B cell (primary cell): ENCODE measurements around the gene ATL1.

Source experiments
- EZH2 ChIP-seq: IDR thresholded peaks from 2 replicates; pipeline ENCODE4 v1.6.1; 2012; ENCODE audit warnings: borderline replicate concordance, low read depth, mild to moderate bottlenecking, moderate library complexity, low read length; ENCODE audit not compliant: insufficient read depth, poor library complexity, severe bottlenecking
- TF ChIP-seq, protein P1 (sequence below): fragments of 200-600 bp; IDR thresholded peaks from one replicate; pipeline ENCODE4 v1.8.0; 2022; ENCODE audit warnings: antibody characterized with exemption, mild to moderate bottlenecking

DNA sequence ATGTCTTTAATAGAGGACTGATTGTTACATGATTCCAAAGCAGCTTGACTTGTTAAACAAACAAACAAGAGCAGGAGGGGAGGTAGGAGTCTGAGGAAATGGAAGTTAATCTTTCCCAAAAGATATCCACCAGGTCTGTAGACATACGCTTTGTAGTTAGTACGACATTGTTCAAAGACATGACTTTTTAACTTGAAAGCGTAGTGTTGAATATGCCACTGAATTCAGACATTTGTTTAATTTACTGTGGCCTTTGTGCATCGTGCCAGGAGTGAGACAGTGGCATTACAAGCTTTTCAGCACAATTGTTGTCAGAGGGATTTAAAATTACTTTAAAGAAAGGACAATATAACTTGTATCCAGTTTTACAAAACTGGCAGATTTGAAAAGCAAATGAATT, 55.1 kb downstream of the ATL1 start:
- TF ChIP-seq, protein P1, sequence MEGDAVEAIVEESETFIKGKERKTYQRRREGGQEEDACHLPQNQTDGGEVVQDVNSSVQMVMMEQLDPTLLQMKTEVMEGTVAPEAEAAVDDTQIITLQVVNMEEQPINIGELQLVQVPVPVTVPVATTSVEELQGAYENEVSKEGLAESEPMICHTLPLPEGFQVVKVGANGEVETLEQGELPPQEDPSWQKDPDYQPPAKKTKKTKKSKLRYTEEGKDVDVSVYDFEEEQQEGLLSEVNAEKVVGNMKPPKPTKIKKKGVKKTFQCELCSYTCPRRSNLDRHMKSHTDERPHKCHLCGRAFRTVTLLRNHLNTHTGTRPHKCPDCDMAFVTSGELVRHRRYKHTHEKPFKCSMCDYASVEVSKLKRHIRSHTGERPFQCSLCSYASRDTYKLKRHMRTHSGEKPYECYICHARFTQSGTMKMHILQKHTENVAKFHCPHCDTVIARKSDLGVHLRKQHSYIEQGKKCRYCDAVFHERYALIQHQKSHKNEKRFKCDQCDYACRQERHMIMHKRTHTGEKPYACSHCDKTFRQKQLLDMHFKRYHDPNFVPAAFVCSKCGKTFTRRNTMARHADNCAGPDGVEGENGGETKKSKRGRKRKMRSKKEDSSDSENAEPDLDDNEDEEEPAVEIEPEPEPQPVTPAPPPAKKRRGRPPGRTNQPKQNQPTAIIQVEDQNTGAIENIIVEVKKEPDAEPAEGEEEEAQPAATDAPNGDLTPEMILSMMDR, result no peak
- no peak for TF ChIP-seq EZH2
